IMR-90 (cell line): ENCODE measurements around the gene MTERF2.

ENCODE experiments used
- BHLHE40 ChIP-seq: fragments of 150-350 bp; IDR thresholded peaks from 2 replicates; pipeline ENCODE4 v1.6.1; 2016; ENCODE audit warnings: mild to moderate bottlenecking, low read depth, low read length
- CHD1 ChIP-seq: IDR thresholded peaks from 2 replicates; pipeline ENCODE4 v1.6.1; 2012; ENCODE audit warnings: low read depth, low read length, improper control_type of control experiment
- MAFK ChIP-seq: IDR thresholded peaks from 2 replicates; pipeline ENCODE4 v1.6.1; 2012; ENCODE audit warnings: low read depth, low read length, improper control_type of control experiment
- MAZ ChIP-seq: IDR thresholded peaks from 2 replicates; pipeline ENCODE4 v1.6.1; 2012; ENCODE audit warnings: low read depth, mild to moderate bottlenecking, low read length, improper control_type of control experiment, moderate library complexity, borderline replicate concordance
- MXI1 ChIP-seq: IDR thresholded peaks from 2 replicates; pipeline ENCODE4 v1.6.1; 2012; ENCODE audit warnings: low read depth, mild to moderate bottlenecking, low read length, moderate library complexity, borderline replicate concordance
- POLR2A ChIP-seq: IDR thresholded peaks from 2 replicates; pipeline ENCODE4 v1.6.1; 2012; ENCODE audit warnings: mild to moderate bottlenecking, low read depth, low read length
- RAD21 ChIP-seq: IDR thresholded peaks from 2 replicates; pipeline ENCODE4 v1.6.1; 2012; ENCODE audit warnings: low read length, improper control_type of control experiment
- RCOR1 ChIP-seq: IDR thresholded peaks from 2 replicates; pipeline ENCODE4 v1.6.1; 2012; ENCODE audit warnings: mild to moderate bottlenecking, low read length, improper control_type of control experiment; ENCODE audit not compliant: insufficient replicate concordance
- RFX5 ChIP-seq: IDR thresholded peaks from 2 replicates; pipeline ENCODE4 v1.8.0; 2012; ENCODE audit warnings: low read depth, mild to moderate bottlenecking, low read length, moderate library complexity
- SMC3 ChIP-seq: fragments of 150-350 bp; IDR thresholded peaks from 2 replicates; pipeline ENCODE4 v1.6.1; 2016; ENCODE audit warnings: low read depth, mild to moderate bottlenecking, antibody characterized with exemption, low read length, moderate library complexity
- TF ChIP-seq, protein P1 (sequence below): conservative IDR thresholded peaks from 2 replicates; pipeline ENCODE4 v1.5.1; 2012; ENCODE audit warnings: mild to moderate bottlenecking, low read depth, low read length, improper control_type of control experiment
- TF ChIP-seq, protein P2 (sequence below): fragments of 150-350 bp; IDR thresholded peaks from 2 replicates; pipeline ENCODE4 v1.6.1; 2017; ENCODE audit warnings: mild to moderate bottlenecking, antibody characterized with exemption, low read length, low read depth

DNA sequence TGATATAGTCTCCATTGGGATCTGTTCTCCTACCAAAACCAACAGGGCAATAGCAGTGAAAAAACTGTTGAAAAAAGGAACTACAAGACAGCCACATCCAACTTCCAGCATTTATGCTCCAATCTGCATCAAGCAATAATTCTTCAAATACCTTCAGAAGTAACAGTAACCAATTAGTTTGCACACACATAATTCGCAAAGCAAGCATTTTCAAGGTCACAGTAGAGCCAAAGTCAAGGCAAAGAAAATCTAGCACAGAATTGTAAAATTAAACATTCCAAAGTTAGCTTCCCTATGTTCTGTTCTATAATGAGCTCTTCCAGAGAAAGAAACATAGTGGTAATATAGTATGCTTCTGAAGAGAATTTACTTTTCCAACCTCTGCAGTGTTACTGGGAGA is 11.0 kb upstream of the MTERF2 start:
- TF ChIP-seq POLR2A (no peak), MAFK (no peak), MAZ (no peak), MXI1 (no peak), RCOR1 (no peak), BHLHE40 (no peak), RFX5 (no peak), SMC3 (no peak), RAD21 (no peak), CHD1 (no peak)
- TF ChIP-seq, protein P1, sequence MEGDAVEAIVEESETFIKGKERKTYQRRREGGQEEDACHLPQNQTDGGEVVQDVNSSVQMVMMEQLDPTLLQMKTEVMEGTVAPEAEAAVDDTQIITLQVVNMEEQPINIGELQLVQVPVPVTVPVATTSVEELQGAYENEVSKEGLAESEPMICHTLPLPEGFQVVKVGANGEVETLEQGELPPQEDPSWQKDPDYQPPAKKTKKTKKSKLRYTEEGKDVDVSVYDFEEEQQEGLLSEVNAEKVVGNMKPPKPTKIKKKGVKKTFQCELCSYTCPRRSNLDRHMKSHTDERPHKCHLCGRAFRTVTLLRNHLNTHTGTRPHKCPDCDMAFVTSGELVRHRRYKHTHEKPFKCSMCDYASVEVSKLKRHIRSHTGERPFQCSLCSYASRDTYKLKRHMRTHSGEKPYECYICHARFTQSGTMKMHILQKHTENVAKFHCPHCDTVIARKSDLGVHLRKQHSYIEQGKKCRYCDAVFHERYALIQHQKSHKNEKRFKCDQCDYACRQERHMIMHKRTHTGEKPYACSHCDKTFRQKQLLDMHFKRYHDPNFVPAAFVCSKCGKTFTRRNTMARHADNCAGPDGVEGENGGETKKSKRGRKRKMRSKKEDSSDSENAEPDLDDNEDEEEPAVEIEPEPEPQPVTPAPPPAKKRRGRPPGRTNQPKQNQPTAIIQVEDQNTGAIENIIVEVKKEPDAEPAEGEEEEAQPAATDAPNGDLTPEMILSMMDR: no peak
- TF ChIP-seq, protein P2, sequence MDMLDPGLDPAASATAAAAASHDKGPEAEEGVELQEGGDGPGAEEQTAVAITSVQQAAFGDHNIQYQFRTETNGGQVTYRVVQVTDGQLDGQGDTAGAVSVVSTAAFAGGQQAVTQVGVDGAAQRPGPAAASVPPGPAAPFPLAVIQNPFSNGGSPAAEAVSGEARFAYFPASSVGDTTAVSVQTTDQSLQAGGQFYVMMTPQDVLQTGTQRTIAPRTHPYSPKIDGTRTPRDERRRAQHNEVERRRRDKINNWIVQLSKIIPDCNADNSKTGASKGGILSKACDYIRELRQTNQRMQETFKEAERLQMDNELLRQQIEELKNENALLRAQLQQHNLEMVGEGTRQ: no peak
